Prostate gland (tissue), 2 donors: ENCODE data around the gene RIMBP2. TPM values are rescaled to one million over a fixed set of nuclear protein-coding genes. Genes with fewer than 3 reads are reported as not detected.

Source experiments
- DNase-seq: peaks from one replicate; pipeline ENCODE4 v3.0.0-alpha.2; 2019; ENCODE audit warnings: low spot score
- H3K27ac ChIP-seq, 2 donors: fragments of 200-600 bp; sonication (generic); 2 replicates each; pipeline ENCODE4 v1.5.1; 2017 to 2019
- H3K27me3 ChIP-seq: fragments of 200-600 bp; sonication (generic); replicated peaks from 2 replicates; pipeline ENCODE4 v1.5.1; 2019; ENCODE audit not compliant: insufficient read depth
- H3K36me3 ChIP-seq, 2 donors: fragments of 200-600 bp; sonication (generic); 1 replicate in 1 of 2; 2 replicates in 1 of 2; pipeline versions ENCODE4 v1.5.1 to v1.8.1; 2017 to 2019
- H3K4me1 ChIP-seq: fragments of 200-600 bp; sonication (generic); replicated peaks from 2 replicates; pipeline ENCODE4 v1.5.1; 2019
- H3K4me3 ChIP-seq, 2 donors: fragments of 200-600 bp; sonication (generic); 2 replicates each; pipeline ENCODE4 v1.5.1; 2017 to 2019
- H3K9me3 ChIP-seq: fragments of 200-600 bp; sonication (generic); 2 replicates; pipeline ENCODE4 v1.5.1; 2017
- POLR2A ChIP-seq: fragments of 450-650 bp; IDR thresholded peaks from one replicate; pipeline ENCODE4 v1.6.1; 2016; ENCODE audit warnings: antibody characterized with exemption, mild to moderate bottlenecking
- POLR2AphosphoS5 ChIP-seq: sonication (generic); formaldehyde crosslinking; IDR thresholded peaks from one replicate; pipeline ENCODE4 v1.6.1; 2017; ENCODE audit warnings: antibody characterized with exemption
- WGBS: methylation state at CpG from one replicate; pipeline ENCODE4 v1.1.5; 2018; 5-methylcytosine and 5-hydroxymethylcytosine counted together
- intact Hi-C: fragments of 100-400 bp; cut with DNase I; formaldehyde crosslinking; loops from one replicate; pipeline ENCODE4 v1.14.2; 2022
- total RNA-seq, 2 donors: library from RNA; depleted of rRNA; stranded (reverse); fragments of >200 nt; gene quantifications; one replicate each; pipeline ENCODE4 v1.1.0, GENCODE V29; 2016
- TF ChIP-seq, protein P1 (sequence below), 4 experiments: fragments of 200-600 bp in 2 of 4; fragments of 450-650 bp in 2 of 4; sonication (generic) in 2 of 4; IDR thresholded peaks; 1 replicate in 3 of 4; 2 replicates in 1 of 4; pipeline ENCODE4 v1.5.1; 2016 to 2019; ENCODE audit warnings: antibody characterized with exemption in 4 of 4, mild to moderate bottlenecking in 2 of 4, moderate library complexity in 2 of 4

RIMBP2 gene
- total RNA-seq, 2 donors from 2014 or later = 0.96 to 7.0 TPM

GRCh38 chr12:130615861-130616345, 100.2 kb downstream of the RIMBP2 start:
- no peak for TF ChIP-seq POLR2A
- TF ChIP-seq, protein P1, sequence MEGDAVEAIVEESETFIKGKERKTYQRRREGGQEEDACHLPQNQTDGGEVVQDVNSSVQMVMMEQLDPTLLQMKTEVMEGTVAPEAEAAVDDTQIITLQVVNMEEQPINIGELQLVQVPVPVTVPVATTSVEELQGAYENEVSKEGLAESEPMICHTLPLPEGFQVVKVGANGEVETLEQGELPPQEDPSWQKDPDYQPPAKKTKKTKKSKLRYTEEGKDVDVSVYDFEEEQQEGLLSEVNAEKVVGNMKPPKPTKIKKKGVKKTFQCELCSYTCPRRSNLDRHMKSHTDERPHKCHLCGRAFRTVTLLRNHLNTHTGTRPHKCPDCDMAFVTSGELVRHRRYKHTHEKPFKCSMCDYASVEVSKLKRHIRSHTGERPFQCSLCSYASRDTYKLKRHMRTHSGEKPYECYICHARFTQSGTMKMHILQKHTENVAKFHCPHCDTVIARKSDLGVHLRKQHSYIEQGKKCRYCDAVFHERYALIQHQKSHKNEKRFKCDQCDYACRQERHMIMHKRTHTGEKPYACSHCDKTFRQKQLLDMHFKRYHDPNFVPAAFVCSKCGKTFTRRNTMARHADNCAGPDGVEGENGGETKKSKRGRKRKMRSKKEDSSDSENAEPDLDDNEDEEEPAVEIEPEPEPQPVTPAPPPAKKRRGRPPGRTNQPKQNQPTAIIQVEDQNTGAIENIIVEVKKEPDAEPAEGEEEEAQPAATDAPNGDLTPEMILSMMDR (IDR thresholded peaks at IDR 0.05) = no peak
- no peak for TF ChIP-seq POLR2AphosphoS5
- no peaks in the 10 kb centered on the region for H3K4me1 ChIP-seq
- WGBS = 74% methylated on average over 16 of the region's 16 CpGs
- intact Hi-C loops = no loop called here
- H3K36me3 ChIP-seq = no peaks in the 10 kb centered on the region
- no peaks in the 10 kb centered on the region for H3K9me3 ChIP-seq
- no peak for DNase-seq
- H3K27ac ChIP-seq = no peak overlapping the region
- H3K4me3 ChIP-seq = no peak overlapping the region
- no peaks in the 10 kb centered on the region for H3K27me3 ChIP-seq

GRCh38 chr12:130614530-130614905, 101.6 kb downstream of the RIMBP2 start:
- H3K36me3 ChIP-seq = no peaks in the 10 kb centered on the region
- 94% methylated on average over 5 of the region's 5 CpGs for WGBS
- no peaks in the 10 kb centered on the region for H3K9me3 ChIP-seq
- no peaks in the 10 kb centered on the region for H3K4me1 ChIP-seq
- no peaks in the 10 kb centered on the region for H3K27me3 ChIP-seq
- intact Hi-C loops = no loop called here
- DNase-seq = no peak
- TF ChIP-seq POLR2AphosphoS5 = no peak
- no peak for TF ChIP-seq POLR2A
- TF ChIP-seq, protein P1 (IDR thresholded peaks at IDR 0.05) = no peak
- H3K4me3 ChIP-seq = no peak overlapping the region
- H3K27ac ChIP-seq = no peak overlapping the region

DNA sequence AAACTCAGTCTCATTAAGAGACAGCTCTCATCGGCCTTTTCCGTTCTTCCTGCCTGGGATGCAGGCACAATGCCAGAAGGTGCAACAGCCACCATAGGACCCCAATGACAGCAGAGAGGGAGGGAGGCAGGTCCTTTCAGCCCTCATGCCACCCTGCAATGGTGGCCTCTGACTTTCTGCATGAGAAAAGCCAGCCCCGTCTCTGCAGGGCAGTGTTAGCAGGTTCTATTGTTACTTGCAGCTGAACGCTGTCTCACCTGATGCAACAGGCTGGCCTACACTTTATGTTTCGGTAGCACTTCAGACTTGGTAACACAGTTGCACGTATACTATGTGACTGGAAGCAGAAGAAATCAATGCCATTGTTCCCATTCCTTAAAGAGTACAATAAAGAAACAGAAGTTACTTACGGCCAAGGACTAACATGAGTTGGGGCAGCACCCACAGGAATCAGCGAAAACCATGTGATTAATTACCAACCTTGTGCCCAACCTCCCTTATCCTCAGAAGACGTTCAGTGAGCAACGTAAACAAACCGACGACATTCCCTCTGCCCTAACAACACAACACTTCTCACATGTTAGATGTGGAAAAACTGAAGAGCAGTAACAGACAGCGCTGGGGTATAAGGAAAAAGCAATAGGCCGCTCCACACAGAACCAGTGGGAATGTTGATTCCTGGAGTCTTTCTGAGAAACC, 102.1 kb downstream of the RIMBP2 start:
- Histone ChIP-seq H3K27ac (no peak overlapping the region), H3K4me3 (no peak overlapping the region)
- whole genome bisulfite sequencing = 77% methylated on average over 14 of the region's 14 CpGs

GRCh38 chr12:130613131-130613530, 103.0 kb downstream of the RIMBP2 start:
- 90% methylated on average over 14 of the region's 14 CpGs for WGBS
- intact Hi-C loops = no loop called here
- no peak overlapping the region for H3K4me3 ChIP-seq
- H3K36me3 ChIP-seq = no peaks in the 10 kb centered on the region
- H3K27me3 ChIP-seq = no peaks in the 10 kb centered on the region
- no peak for DNase-seq
- no peak overlapping the region for H3K27ac ChIP-seq
- H3K9me3 ChIP-seq = no peaks in the 10 kb centered on the region
- H3K4me1 ChIP-seq = no peaks in the 10 kb centered on the region
- TF ChIP-seq POLR2A (no peak), POLR2AphosphoS5 (no peak)
- TF ChIP-seq, protein P1 (IDR thresholded peaks at IDR 0.05) = no peak

More for the DNA sequence above, 102.1 kb downstream of the RIMBP2 start:
- H3K36me3 ChIP-seq = no peaks in the 10 kb centered on the region
- H3K27me3 ChIP-seq = no peaks in the 10 kb centered on the region
- no peaks in the 10 kb centered on the region for H3K4me1 ChIP-seq
- intact Hi-C loops = no loop called here
- no peaks in the 10 kb centered on the region for H3K9me3 ChIP-seq
- no peak for DNase-seq
- no peak for TF ChIP-seq POLR2A

- TF ChIP-seq POLR2A (no peak), POLR2AphosphoS5 (no peak)
- TF ChIP-seq, protein P1 (IDR thresholded peaks at IDR 0.05) = no peak
- DNase-seq = no peak
- no peak overlapping the region for H3K4me3 ChIP-seq
- no peaks in the 10 kb centered on the region for H3K27me3 ChIP-seq
- no peaks in the 10 kb centered on the region for H3K36me3 ChIP-seq
- no peaks in the 10 kb centered on the region for H3K4me1 ChIP-seq
- no peak overlapping the region for H3K27ac ChIP-seq
- no peaks in the 10 kb centered on the region for H3K9me3 ChIP-seq
- intact Hi-C loops = no loop called here
- WGBS = 93% methylated on average over 39 of the region's 39 CpGs
These were observed 104.8 kb downstream of the RIMBP2 start for GRCh38 chr12:130611026-130611905.
